SK-N-SH (cell line): ENCODE data around the gene STK35. TPM values are rescaled to one million over a fixed set of nuclear protein-coding genes. Genes with fewer than 3 reads are reported as not detected.

Experiments
- CTCF ChIA-PET: fragments of 300-600, 350-600 bp; formaldehyde crosslinking; extraction: SDS; loops from one replicate; lab custom pipeline; 2021; lab: Yijun Ruan, JAX
- POLR2A ChIA-PET: fragments of 350-600 bp; sonication (Branson Sonifier 250); formaldehyde crosslinking; extraction: SDS; loops from one replicate; lab custom pipeline; 2020; ENCODE audit warnings: antibody characterized with exemption, inconsistent platforms; lab: Yijun Ruan, JAX
- DNase-seq: peaks from one replicate; pipeline ENCODE4 v3.0.0; 2012
- H2AFZ ChIP-seq: fragments of 200-600 bp; sonication (generic); 2 replicates; pipeline ENCODE4 v1.8.1; 2016; ENCODE audit warnings: antibody characterized with exemption, mild to moderate bottlenecking, low read depth
- H3F3A ChIP-seq: fragments of 200-600 bp; sonication (generic); replicated peaks from 2 replicates; pipeline ENCODE3; 2016; ENCODE audit warnings: antibody characterized with exemption, mild to moderate bottlenecking; ENCODE audit not compliant: insufficient read depth
- H3K27ac ChIP-seq, 2 experiments: fragments of 200-500 bp in 1 of 2; fragments of 200-600 bp in 1 of 2; sonication (Bioruptor generic) in 1 of 2; sonication (generic), shearing (Covaris generic) in 1 of 2; 2 replicates each; pipeline versions ENCODE4 v1.5.1 to v1.6.1; 2014 to 2016; ENCODE audit warnings: low read depth in 2 of 2, inconsistent platforms in 1 of 2, low read length in 1 of 2, mild to moderate bottlenecking in 1 of 2, mixed read lengths in 1 of 2
- H3K27me3 ChIP-seq: fragments of 200-600 bp; sonication (generic), shearing (Covaris generic); 2 replicates; pipeline ENCODE4 v1.6.1; 2016; ENCODE audit warnings: mixed run types; ENCODE audit not compliant: insufficient read depth
- H3K36me3 ChIP-seq, 2 experiments: fragments of 200-500 bp in 1 of 2; fragments of 200-600 bp in 1 of 2; sonication (Bioruptor generic) in 1 of 2; sonication (generic) in 1 of 2; replicated peaks in 1 of 2; 2 replicates each; pipeline versions ENCODE3 to v1.5.1; 2014 to 2016; ENCODE audit warnings: low read length in 1 of 2, mild to moderate bottlenecking in 1 of 2; ENCODE audit not compliant: insufficient read depth in 2 of 2, control insufficient read depth in 1 of 2
- H3K4me1 ChIP-seq, 2 experiments: fragments of 200-500 bp in 1 of 2; fragments of 200-600 bp in 1 of 2; sonication (Bioruptor generic) in 1 of 2; sonication (generic), shearing (Covaris generic) in 1 of 2; 2 replicates each; pipeline versions ENCODE4 v1.5.1 to v1.6.1; 2014 to 2016; ENCODE audit warnings: low read depth in 1 of 2, low read length in 1 of 2, mixed run types in 1 of 2; ENCODE audit not compliant: insufficient read depth in 2 of 2, control insufficient read depth in 1 of 2
- H3K4me2 ChIP-seq: fragments of 200-600 bp; sonication (generic), shearing (Covaris generic); 2 replicates; pipeline ENCODE4 v1.6.1; 2017; ENCODE audit warnings: mixed run types
- H3K4me3 ChIP-seq, 2 experiments: fragments of 200-500 bp in 1 of 2; fragments of 200-600 bp in 1 of 2; sonication (Bioruptor generic) in 1 of 2; sonication (generic), shearing (Covaris generic) in 1 of 2; 2 replicates each; pipeline versions ENCODE4 v1.5.1 to v1.8.1; 2014 to 2016; ENCODE audit warnings: low read depth in 2 of 2, inconsistent platforms in 1 of 2, low read length in 1 of 2, mild to moderate bottlenecking in 1 of 2, mixed read lengths in 1 of 2, moderate library complexity in 1 of 2
- H3K79me2 ChIP-seq: fragments of 200-600 bp; sonication (generic); 2 replicates; pipeline ENCODE4 v1.8.1; 2017; ENCODE audit warnings: mild to moderate bottlenecking; ENCODE audit not compliant: insufficient read depth
- H3K9ac ChIP-seq: fragments of 200-600 bp; sonication (generic); 2 replicates; pipeline ENCODE4 v1.6.1; 2017; ENCODE audit warnings: mixed run types
- H3K9me2 ChIP-seq: fragments of 200-600 bp; sonication (generic); 2 replicates; pipeline ENCODE4 v1.6.1; 2017; ENCODE audit warnings: mixed run types
- H3K9me3 ChIP-seq: fragments of 200-600 bp; sonication (generic); 2 replicates; pipeline ENCODE4 v1.6.1; 2017; ENCODE audit warnings: mixed run types, mild to moderate bottlenecking, moderate library complexity
- H4K20me1 ChIP-seq: fragments of 200-600 bp; sonication (generic); 2 replicates; pipeline ENCODE4 v1.6.1; 2017; ENCODE audit warnings: mild to moderate bottlenecking, mixed run types; ENCODE audit not compliant: insufficient read depth
- CHD2 ChIP-seq: fragments of 150-350 bp; IDR thresholded peaks from 2 replicates; pipeline ENCODE4 v1.6.1; 2018; ENCODE audit warnings: low read length; ENCODE audit not compliant: partially characterized antibody
- ELF1 ChIP-seq: IDR thresholded peaks from 2 replicates; pipeline ENCODE4 v1.4.0; 2012
- EP300 ChIP-seq, 2 experiments: IDR thresholded peaks; 2 replicates each; pipeline versions ENCODE4 v1.4.0 to v1.6.1; 2012; ENCODE audit warnings: borderline replicate concordance in 1 of 2, low read depth in 1 of 2, low read length in 1 of 2
- EZH2phosphoT487 ChIP-seq: fragments of 200-600 bp; sonication (generic); IDR thresholded peaks from 2 replicates; pipeline ENCODE4 v1.6.1; 2017; ENCODE audit warnings: low read depth, mixed run types, mild to moderate bottlenecking, antibody characterized with exemption, moderate library complexity, borderline replicate concordance
- FOSL2 ChIP-seq: IDR thresholded peaks from 2 replicates; pipeline ENCODE4 v1.4.0; 2012; ENCODE audit warnings: low read depth, mild to moderate bottlenecking, moderate library complexity, borderline replicate concordance
- FOXJ3 ChIP-seq: sonication (generic); formaldehyde crosslinking; IDR thresholded peaks from 2 replicates; pipeline ENCODE4 v1.5.1; 2020; ENCODE audit warnings: mild to moderate bottlenecking, missing genetic modification reagents
- FOXM1 ChIP-seq: IDR thresholded peaks from 2 replicates; pipeline ENCODE4 v1.4.0; 2012; ENCODE audit warnings: low read depth, mild to moderate bottlenecking
- GABPA ChIP-seq: IDR thresholded peaks from 2 replicates; pipeline ENCODE4 v1.4.0; 2012; ENCODE audit warnings: low read depth, mild to moderate bottlenecking
- GATA2 ChIP-seq: sonication (generic); formaldehyde crosslinking; IDR thresholded peaks from 2 replicates; pipeline ENCODE4 v1.5.0; 2020; ENCODE audit warnings: mild to moderate bottlenecking, missing genetic modification reagents
- JUND ChIP-seq: IDR thresholded peaks from 2 replicates; pipeline ENCODE4 v1.4.0; 2012
- MEF2A ChIP-seq: IDR thresholded peaks from 2 replicates; pipeline ENCODE4 v1.4.0; 2012; ENCODE audit warnings: low read depth, borderline replicate concordance
- MXI1 ChIP-seq: IDR thresholded peaks from 2 replicates; pipeline ENCODE4 v1.6.1; 2012; ENCODE audit warnings: mild to moderate bottlenecking, low read depth, low read length, improper control_type of control experiment
- NRF1 ChIP-seq: IDR thresholded peaks from 2 replicates; pipeline ENCODE4 v1.6.1; 2012; ENCODE audit warnings: low read depth, mild to moderate bottlenecking, low read length
- POLR2AphosphoS5 ChIP-seq: IDR thresholded peaks from 2 replicates; pipeline ENCODE4 v1.6.1; 2012; ENCODE audit warnings: low read depth, low read length
- RAD21 ChIP-seq: IDR thresholded peaks from 2 replicates; pipeline ENCODE4 v1.6.1; 2012; ENCODE audit warnings: mild to moderate bottlenecking, low read length
- RXRA ChIP-seq: IDR thresholded peaks from 2 replicates; pipeline ENCODE4 v1.4.0; 2012; ENCODE audit warnings: low read depth, mild to moderate bottlenecking, borderline replicate concordance
- TCF12 ChIP-seq: IDR thresholded peaks from 2 replicates; pipeline ENCODE4 v1.4.0; 2012
- TEAD4 ChIP-seq: IDR thresholded peaks from 2 replicates; pipeline ENCODE4 v1.4.0; 2012; ENCODE audit warnings: mild to moderate bottlenecking, borderline replicate concordance; ENCODE audit not compliant: insufficient read depth
- WGBS: methylation state at CpG from one replicate; pipeline ENCODE4 v1.1.6; 2017; ENCODE audit warnings: low lambda C conversion rate; 5-methylcytosine and 5-hydroxymethylcytosine counted together
- polyA plus RNA-seq, 3 experiments: library from polyadenylated mRNA; depleted of rRNA; stranded (reverse); fragments of >200 nt; gene quantifications; 2 replicates each; pipeline ENCODE4 v1.2.3, GENCODE V29; 2012
- TF ChIP-seq, protein P1 (sequence below): fragments of 150-350 bp; IDR thresholded peaks from 2 replicates; pipeline ENCODE4 v1.6.1; 2017; ENCODE audit warnings: antibody characterized with exemption, low read length, low read depth, borderline replicate concordance
- TF ChIP-seq, protein P2 (sequence below): fragments of 200-600 bp; sonication (generic); IDR thresholded peaks from 2 replicates; pipeline ENCODE4 v1.6.1; 2017; ENCODE audit warnings: antibody characterized with exemption, mild to moderate bottlenecking, moderate library complexity
- TF ChIP-seq, protein P3 (sequence below): IDR thresholded peaks from 2 replicates; pipeline ENCODE4 v1.4.0; 2012; ENCODE audit warnings: low read depth
- TF ChIP-seq, protein P4 (sequence below): fragments of 150-350 bp; IDR thresholded peaks from 2 replicates; pipeline ENCODE4 v1.6.1; 2016; ENCODE audit warnings: mild to moderate bottlenecking, low read depth, low read length

Gene STK35
- polyA plus RNA-seq, 1 of the 3 experiments (the other 2 are of a cell fraction) = 6.7 TPM

DNA sequence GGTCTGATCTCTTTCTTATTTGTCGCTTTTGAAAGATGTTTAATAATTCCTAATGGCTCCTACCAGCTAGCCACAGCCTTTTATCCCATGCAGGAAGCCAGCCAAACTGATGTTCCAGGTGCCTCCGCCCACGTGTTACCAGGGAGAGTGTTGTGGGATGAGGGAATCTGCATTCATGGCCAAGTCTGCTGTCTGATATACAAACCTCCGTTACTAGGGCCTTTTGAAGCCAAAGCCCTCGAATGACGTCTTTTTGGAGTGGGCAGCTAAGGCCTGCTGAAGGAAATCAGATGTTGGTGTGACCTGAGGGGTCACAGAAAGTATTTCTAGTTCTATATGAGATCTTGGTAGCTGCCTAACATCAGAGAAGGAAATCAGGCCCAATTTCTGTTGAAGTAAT lies 21.3 kb downstream of the STK35 start (continued):
- TF ChIP-seq, protein P1, sequence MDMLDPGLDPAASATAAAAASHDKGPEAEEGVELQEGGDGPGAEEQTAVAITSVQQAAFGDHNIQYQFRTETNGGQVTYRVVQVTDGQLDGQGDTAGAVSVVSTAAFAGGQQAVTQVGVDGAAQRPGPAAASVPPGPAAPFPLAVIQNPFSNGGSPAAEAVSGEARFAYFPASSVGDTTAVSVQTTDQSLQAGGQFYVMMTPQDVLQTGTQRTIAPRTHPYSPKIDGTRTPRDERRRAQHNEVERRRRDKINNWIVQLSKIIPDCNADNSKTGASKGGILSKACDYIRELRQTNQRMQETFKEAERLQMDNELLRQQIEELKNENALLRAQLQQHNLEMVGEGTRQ = no peak
- TF ChIP-seq MXI1 (no peak), RAD21 (no peak)

DNA sequence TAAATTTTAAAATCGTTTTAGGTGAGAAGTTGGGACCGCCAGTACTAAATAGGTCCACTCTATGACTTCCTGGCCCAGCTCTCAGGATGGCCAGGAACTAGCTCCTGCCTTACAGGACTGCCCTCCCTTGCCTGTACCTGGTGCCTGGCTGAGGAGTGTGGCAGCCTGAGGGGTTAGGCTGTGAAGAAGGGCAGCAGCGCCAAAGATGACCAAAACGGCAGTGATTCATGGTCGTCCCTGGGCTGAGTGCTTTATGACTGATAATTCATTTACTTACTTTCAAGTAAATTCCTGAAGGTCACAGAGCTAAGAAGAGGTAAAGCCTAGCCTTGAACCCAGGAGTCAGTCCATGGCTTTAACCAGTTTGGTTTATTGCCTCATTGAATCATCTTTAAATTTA lies 22.1 kb downstream of the STK35 start:
- peaks cover 66% of the 10 kb centered on the region for H4K20me1 ChIP-seq
- DNase-seq = no peak
- H3K9me2 ChIP-seq = no peaks in the 10 kb centered on the region
- H3K4me3 ChIP-seq = no peak overlapping the region
- H3K27ac ChIP-seq = no peak overlapping the region
- H3F3A ChIP-seq = no peaks in the 10 kb centered on the region
- no peaks in the 10 kb centered on the region for H3K9me3 ChIP-seq
- H3K36me3 ChIP-seq = peaks cover 0 to 22% of the 10 kb centered on the region in 2 experiments
- H3K27me3 ChIP-seq = no peaks in the 10 kb centered on the region
- 76% methylated on average over 5 of the region's 5 CpGs for WGBS
- peaks cover 0 to 13% of the 10 kb centered on the region in 2 experiments; a peak in 1 of 4 replicates for H3K4me1 ChIP-seq
- TF ChIP-seq GATA2 (CRISPR knock-in tag) (no peak), EZH2phosphoT487 (no peak), POLR2AphosphoS5 (no peak), MEF2A (no peak), JUND (no peak)
- POLR2A ChIA-PET = no interaction called here
- H3K4me2 ChIP-seq = no peak overlapping the region
- peaks cover 98% of the 10 kb centered on the region for H3K79me2 ChIP-seq
- H2AFZ ChIP-seq = no peak overlapping the region
- CTCF ChIA-PET = interaction anchor here (0.8 to 2.1 kb wide), 3 partner anchors 9 to 82 kb away, joined by 3 to 9 read pairs (median 3); no protein-coding TSS in a partner anchor
- H3K9ac ChIP-seq = no peak overlapping the region

DNA sequence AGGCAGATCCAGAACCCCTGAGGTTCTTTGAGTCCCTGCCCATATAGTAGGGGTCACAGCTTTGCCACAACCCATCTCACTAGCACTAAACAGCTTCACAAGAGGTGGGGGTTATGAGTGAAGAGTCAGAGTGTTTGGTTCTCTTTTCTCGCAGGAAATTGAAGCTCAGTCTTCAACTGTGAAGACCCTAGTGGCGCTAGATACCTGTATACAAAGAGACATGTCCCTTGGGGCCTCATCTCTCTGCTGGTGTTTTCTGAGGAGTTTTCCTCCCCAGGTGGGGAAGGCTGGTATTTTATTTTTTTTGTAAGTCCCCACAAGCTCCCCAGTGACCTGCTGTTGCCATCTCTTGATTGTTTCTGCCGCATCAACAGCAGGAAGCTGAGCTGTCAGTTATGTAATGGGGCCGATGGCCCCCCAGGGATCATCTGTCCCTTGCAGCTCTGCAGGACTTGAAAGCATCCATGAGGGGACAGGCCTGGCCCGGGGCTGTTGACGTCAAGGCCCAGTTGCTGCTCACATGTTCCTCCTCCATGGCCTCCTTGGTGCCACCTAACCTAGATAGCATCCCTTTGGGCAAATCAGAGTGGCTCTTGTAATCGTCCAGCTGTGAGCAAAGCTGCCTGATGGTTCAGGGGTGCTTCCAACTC lies 23.1 kb downstream of the STK35 start:
- peaks cover 0 to 13% of the 10 kb centered on the region in 2 experiments for H3K36me3 ChIP-seq

More for the DNA sequence above, 23.1 kb downstream of the STK35 start:
- CTCF ChIA-PET = interaction anchor here (1.0 to 1.3 kb wide), 2 partner anchors 13 to 19 kb away, joined by 3 read pairs; no protein-coding TSS in a partner anchor
- H2AFZ ChIP-seq = no peak overlapping the region
- H3K9me2 ChIP-seq = no peaks in the 10 kb centered on the region
- H3F3A ChIP-seq = no peaks in the 10 kb centered on the region
- no peak overlapping the region for H3K4me3 ChIP-seq
- no peak overlapping the region for H3K9ac ChIP-seq
- TF ChIP-seq FOSL2 (no peak), FOXJ3 (no peak), NRF1 (no peak), RXRA (no peak), MXI1 (no peak), EP300 (IDR thresholded peaks at IDR 0.05; ENCODE audit: borderline replicate concordance in 1 of 2, low read depth in 1 of 2, low read length in 1 of 2) (no peak), MEF2A (no peak), ELF1 (no peak), POLR2AphosphoS5 (no peak), GABPA (no peak), TEAD4 (no peak), TCF12 (no peak), CHD2 (no peak), FOXM1 (no peak)
- TF ChIP-seq, protein P2, sequence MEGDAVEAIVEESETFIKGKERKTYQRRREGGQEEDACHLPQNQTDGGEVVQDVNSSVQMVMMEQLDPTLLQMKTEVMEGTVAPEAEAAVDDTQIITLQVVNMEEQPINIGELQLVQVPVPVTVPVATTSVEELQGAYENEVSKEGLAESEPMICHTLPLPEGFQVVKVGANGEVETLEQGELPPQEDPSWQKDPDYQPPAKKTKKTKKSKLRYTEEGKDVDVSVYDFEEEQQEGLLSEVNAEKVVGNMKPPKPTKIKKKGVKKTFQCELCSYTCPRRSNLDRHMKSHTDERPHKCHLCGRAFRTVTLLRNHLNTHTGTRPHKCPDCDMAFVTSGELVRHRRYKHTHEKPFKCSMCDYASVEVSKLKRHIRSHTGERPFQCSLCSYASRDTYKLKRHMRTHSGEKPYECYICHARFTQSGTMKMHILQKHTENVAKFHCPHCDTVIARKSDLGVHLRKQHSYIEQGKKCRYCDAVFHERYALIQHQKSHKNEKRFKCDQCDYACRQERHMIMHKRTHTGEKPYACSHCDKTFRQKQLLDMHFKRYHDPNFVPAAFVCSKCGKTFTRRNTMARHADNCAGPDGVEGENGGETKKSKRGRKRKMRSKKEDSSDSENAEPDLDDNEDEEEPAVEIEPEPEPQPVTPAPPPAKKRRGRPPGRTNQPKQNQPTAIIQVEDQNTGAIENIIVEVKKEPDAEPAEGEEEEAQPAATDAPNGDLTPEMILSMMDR = no peak
- TF ChIP-seq, protein P3, sequence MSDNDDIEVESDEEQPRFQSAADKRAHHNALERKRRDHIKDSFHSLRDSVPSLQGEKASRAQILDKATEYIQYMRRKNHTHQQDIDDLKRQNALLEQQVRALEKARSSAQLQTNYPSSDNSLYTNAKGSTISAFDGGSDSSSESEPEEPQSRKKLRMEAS = no peak
- TF ChIP-seq, protein P4, sequence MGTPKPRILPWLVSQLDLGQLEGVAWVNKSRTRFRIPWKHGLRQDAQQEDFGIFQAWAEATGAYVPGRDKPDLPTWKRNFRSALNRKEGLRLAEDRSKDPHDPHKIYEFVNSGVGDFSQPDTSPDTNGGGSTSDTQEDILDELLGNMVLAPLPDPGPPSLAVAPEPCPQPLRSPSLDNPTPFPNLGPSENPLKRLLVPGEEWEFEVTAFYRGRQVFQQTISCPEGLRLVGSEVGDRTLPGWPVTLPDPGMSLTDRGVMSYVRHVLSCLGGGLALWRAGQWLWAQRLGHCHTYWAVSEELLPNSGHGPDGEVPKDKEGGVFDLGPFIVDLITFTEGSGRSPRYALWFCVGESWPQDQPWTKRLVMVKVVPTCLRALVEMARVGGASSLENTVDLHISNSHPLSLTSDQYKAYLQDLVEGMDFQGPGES = no peak
- no peaks in the 10 kb centered on the region for H3K9me3 ChIP-seq
- H3K27ac ChIP-seq = no peak overlapping the region
- DNase-seq = no peak
- H4K20me1 ChIP-seq = peaks cover 57% of the 10 kb centered on the region
- WGBS = 72% methylated on average over 7 of the region's 7 CpGs
- POLR2A ChIA-PET = no interaction called here
- H3K27me3 ChIP-seq = no peaks in the 10 kb centered on the region
- H3K4me1 ChIP-seq = peaks cover 0 to 15% of the 10 kb centered on the region in 2 experiments; a peak in 1 of 4 replicates
- no peak overlapping the region for H3K4me2 ChIP-seq
- H3K79me2 ChIP-seq = peaks cover 98% of the 10 kb centered on the region
